LNCAP (cell line): ENCODE results near the gene PPM1E.

Source experiments
- TF ChIP-seq, protein P1 (sequence below): fragments of 450-650 bp; IDR thresholded peaks from 2 replicates; pipeline ENCODE4 v1.5.1; 2017; ENCODE audit warnings: mild to moderate bottlenecking

PPM1E gene

DNA sequence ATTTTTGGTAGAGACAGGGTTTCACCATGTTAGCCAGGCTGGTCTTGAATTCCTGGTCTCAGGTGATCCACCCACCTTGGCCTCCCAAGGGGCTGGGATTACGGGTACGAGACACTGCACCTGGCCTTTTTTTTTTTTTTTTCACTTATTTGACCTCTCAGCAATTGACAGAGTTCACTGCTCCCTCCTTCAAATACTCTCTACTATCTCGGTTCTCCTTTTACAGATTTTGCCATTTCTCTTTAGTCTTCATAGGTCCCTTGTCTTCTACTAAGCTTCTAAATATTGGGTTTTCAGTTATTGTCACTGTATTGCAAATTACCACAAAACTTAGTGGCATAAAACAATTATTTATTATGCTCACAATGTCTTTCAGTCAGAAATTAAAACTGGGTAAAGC, 191.8 kb downstream of the PPM1E start:
- TF ChIP-seq, protein P1, sequence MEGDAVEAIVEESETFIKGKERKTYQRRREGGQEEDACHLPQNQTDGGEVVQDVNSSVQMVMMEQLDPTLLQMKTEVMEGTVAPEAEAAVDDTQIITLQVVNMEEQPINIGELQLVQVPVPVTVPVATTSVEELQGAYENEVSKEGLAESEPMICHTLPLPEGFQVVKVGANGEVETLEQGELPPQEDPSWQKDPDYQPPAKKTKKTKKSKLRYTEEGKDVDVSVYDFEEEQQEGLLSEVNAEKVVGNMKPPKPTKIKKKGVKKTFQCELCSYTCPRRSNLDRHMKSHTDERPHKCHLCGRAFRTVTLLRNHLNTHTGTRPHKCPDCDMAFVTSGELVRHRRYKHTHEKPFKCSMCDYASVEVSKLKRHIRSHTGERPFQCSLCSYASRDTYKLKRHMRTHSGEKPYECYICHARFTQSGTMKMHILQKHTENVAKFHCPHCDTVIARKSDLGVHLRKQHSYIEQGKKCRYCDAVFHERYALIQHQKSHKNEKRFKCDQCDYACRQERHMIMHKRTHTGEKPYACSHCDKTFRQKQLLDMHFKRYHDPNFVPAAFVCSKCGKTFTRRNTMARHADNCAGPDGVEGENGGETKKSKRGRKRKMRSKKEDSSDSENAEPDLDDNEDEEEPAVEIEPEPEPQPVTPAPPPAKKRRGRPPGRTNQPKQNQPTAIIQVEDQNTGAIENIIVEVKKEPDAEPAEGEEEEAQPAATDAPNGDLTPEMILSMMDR, result no peak

DNA sequence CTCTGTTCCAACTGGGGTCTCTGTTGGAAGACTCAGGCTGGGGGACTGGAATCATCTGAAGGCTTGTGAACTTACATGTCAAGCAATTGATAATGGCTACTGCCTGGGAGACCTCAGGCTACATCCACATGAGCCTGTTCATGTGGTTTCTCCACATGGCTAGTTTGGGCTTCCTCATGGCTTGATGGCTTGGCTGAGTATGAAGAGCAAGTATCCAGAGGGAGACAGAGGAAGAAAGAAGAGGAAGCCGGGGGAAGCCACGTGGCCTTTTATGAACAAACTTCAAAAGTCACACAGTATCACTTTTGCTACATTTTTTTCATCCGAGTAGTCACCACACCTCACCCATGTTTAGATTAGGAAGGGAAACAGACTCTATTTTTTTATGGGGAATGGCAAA, 192.2 kb downstream of the PPM1E start:
- TF ChIP-seq, protein P1, result no peak

DNA sequence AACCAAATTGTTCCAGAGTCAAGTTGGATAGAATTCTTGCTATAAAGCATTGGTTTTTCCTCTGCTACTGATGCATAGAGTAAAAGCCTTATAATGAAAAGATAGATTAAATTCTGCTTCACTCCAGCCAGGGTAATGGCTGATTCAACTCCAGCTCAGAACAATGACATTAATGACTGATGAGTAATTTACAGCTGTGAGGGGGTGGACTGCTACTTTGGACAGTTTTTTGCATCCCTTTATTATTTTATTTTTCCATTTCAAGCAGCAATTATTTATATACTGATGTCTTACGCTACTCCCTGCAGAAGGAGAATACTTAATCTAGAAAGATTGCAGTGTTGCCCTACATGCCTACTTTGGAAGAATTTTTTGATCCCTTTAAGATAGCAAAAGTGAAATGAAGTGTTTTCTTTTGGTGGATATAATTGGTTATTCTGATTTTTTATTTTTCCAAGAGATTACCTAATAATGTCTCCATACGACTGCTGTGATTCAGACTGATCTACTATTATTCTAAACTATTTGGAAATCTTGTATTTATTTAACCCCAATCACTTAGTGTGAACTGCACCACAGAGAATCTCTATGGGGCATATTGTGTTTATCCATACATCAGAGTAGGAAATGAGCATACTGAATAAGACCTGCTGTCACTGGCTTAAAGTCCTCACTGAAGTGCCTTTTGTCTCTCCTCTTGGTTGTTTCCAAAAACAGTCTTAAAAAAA, 201.5 kb downstream of the PPM1E start:
- TF ChIP-seq, protein P1, result no peak

DNA sequence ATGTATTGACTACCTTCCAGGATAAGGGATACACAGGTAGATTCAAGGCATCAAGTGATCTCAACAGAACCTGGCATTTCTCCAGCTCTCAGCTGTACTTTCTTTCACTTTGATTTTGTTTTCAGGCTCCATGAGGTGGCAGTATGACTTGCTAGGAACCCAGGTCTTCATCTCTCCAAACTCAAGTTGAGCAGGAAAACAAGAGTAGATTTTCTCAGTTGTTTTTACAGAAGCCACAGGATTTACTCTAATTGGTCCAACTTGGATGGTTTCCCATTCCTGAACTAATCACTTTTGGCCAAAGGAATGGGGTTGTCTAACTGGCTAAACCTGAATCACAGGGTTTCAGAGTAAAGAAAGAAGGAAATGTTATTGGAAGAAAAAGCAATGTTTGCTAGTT, 204.4 kb downstream of the PPM1E start:
- TF ChIP-seq, protein P1, result peak; percentile 48; the same call in 1 of the 2 replicates

DNA sequence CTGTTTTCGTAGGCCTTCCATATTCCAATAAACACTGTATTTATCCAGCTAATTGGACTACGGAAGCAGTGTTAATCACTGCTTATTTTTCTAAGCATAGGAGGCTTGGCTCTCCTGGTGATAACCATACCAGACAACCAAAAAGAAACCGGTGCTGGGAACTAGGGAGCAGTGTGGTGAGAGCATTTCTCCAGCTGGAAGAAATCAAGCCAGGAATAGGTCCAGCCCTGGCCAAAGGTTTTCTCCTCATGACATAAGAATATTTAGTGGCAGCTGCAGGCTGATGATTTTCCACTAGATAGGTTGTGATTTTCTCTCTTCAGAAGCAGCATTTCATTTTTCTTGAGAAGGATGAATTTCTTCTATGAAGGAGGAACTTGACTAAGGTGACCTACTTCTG, 209.6 kb downstream of the PPM1E start:
- TF ChIP-seq, protein P1, result no peak

DNA sequence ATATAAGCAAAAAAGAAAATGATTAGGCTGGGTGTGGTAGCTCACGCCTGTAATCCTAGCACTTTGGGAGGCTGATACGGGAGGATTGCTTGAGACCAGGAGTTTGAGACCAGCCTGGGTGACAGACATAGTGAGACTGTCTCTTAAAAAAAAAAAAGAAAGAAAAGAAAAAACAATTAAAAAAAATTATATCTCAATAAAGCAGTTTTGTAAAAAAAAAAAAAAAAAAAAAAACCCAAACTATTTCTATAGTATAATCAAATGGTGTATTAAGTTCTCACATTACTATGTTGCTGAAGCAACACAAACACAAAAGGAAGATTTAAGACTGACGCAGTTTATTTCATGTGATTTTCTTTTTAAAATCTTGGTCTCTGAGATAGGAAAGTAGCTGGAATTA, 210.6 kb downstream of the PPM1E start:
- TF ChIP-seq, protein P1, result no peak

DNA sequence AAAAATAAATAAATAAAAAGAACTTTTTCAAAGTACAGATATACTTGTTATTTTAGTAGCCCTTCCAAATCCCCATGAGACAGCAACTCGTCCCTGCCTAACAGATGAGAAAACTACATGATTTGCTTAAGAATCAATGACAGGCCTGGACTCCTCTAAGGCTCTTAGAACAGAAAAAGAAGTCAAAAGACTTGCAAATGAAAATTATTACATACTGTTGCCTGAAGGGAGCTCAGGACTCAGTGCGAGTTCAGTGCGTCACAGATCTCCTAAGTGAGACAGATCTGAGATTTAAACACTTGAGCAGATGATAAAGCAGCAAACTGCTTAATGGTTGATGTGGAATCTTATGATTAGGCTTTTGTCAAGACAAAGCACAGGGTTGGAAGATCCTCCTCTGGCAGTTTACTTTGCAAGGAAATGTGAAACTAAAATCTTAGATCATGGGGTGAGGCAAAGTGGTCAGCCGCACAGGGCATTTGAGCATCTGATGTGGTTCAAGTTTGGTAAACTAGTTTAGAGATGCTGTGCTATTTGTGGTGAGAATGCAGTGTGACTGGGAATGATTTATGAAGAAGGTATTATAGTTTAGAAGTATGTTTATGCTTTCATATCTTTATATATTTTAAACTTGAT, 212.9 kb downstream of the PPM1E start:
- TF ChIP-seq, protein P1, result no peak
